AG09309 (cell line): ENCODE data around the gene RPUSD1.

ENCODE experiments used
- DNase-seq: peaks from one replicate; pipeline ENCODE4 v3.0.0-alpha.2; 2010; ENCODE audit warnings: low read depth
- H3K4me3 ChIP-seq: 2 replicates; pipeline ENCODE4 v1.5.1; 2011; ENCODE audit warnings: mild to moderate bottlenecking, low read depth, low read length, moderate library complexity; ENCODE audit not compliant: control insufficient read depth
- CTCF ChIP-seq: IDR thresholded peaks from 2 replicates; pipeline ENCODE4 v1.5.1; 2011; ENCODE audit warnings: mild to moderate bottlenecking, low read depth, low read length, inconsistent platforms; ENCODE audit not compliant: insufficient read depth, control insufficient read depth; ENCODE audit errors: missing control alignments

The RPUSD1 gene

GRCh38 chr16:772959-773358 is 15.2 kb downstream of the RPUSD1 start:
- no peak for TF ChIP-seq CTCF
- DNase-seq, result no peak
- no peak overlapping the region for H3K4me3 ChIP-seq

DNA sequence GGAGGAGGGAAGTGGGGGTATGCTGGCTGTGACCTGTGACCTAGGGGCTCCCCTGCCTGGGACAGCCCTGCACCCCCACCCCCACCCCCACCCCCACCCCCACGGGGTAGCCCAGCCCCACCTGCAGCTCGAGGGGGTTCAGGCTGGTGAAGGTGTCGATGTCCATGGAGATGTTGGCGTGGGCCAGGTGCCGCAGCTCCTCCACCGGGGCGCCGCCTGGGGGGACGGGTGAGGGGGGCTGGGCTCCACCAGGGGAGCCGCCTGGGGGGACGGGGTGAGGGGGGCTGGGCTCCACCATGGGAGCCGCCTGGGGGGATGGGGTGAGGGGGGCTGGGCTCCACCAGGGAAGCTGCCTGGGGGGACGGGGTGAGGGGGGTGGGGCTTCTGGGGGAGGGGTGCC is 17.8 kb downstream of the RPUSD1 start:
- no peak for DNase-seq
- no peak overlapping the region for H3K4me3 ChIP-seq
- TF ChIP-seq CTCF, result no peak

DNA sequence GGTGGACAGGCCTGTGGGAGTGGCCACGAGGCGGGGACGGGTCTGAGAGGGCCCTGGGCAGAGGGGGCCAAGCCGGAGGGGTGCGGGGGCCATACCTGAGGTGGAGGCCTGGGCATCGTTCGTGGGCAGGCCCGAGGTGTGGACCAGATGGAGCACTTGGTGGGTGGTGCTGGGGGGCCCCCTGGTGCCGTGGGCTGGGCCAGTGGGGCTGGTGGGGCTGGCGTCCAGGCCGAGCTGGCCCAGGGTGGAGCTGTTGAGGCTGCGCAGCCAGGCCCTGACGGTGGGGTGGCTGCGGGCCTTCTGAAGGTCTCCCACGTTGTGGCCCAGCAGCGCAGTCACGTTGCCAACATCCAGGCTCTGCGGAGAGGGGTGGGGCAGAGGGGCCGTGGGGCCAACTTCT is 18.2 kb downstream of the RPUSD1 start:
- H3K4me3 ChIP-seq, result no peak overlapping the region
- DNase-seq, result no peak
- TF ChIP-seq CTCF, result no peak

GRCh38 chr16:769184-769784 is 18.9 kb downstream of the RPUSD1 start:
- no peak for DNase-seq
- no peak for TF ChIP-seq CTCF
- H3K4me3 ChIP-seq, result no peak overlapping the region

DNA sequence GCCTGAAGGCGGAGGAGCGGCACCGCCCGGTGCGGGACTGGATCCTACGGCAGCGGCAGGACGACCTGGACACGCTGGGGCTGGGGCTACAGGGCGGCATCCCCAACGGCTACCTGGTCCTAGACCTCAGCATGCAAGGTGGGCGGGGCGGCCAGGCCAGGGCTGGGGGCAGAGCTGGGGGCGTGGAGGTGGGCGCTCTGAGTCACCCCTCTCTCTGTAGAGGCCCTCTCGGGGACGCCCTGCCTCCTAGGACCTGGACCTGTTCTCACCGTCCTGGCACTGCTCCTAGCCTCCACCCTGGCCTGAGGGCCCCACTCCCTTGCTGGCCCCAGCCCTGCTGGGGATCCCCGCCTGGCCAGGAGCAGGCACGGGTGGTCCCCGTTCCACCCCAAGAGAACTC is 19.8 kb downstream of the RPUSD1 start:
- no peak for TF ChIP-seq CTCF
- H3K4me3 ChIP-seq, result no peak overlapping the region
- no peak for DNase-seq

- H3K4me3 ChIP-seq, result no peak overlapping the region
- no peak for TF ChIP-seq CTCF
- no peak for DNase-seq
Observed at GRCh38 chr16:767743-768235, 20.4 kb downstream of the RPUSD1 start.

DNA sequence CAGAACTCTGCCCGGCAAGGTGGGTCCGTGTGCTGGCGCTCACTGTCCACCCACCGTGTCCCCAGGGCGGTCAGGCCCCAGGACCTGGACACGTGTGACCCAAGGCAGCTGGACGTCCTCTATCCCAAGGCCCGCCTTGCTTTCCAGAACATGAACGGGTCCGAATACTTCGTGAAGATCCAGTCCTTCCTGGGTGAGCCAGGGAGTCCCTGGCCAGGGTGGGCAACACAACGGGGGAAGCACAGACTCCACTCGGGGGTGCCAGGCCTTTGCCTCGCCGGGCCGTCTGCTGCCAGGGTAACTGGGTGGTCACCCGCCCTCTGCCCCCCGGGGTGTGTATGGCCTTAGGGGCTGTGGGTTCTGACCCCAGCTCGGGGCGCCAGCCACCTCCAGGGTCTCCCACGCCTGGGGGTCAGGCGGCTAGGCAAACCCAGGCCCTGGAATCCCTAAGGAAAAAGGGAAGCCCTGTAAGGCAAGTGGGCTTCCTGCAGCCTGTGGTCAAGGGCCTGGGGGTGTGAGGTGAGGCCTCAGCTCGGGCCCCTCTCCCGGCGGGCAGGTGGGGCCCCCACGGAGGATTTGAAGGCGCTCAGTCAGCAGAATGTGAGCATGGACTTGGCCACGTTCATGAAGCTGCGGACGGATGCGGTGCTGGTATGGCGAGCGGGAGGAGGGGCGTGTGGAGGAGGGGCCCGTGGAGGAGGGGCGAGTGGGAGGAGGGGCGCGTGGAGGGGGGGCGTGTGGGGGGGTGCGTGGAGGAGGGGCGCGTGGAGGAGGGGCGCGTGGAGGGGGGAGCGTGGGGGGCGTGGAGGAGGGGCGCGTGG is 21.2 kb downstream of the RPUSD1 start:
- H3K4me3 ChIP-seq, result no peak overlapping the region
- DNase-seq, result no peak
- no peak for TF ChIP-seq CTCF
